ENCODE measurements around the gene ISL2. TPM values are rescaled to one million over a fixed set of nuclear protein-coding genes. Genes with fewer than 3 reads are reported as not detected.

The ISL2 gene
- total RNA-seq, 1 experiment from 2014 or later, result 7.6 TPM

GRCh38 chr15:76366714-76367113, 30.1 kb downstream of the ISL2 start:
- no peak for TF ChIP-seq CTCF (IDR thresholded peaks at IDR 0.05; ENCODE audit: unreplicated experiment)
- no TSS peak for BruUV-seq (replicated peaks)
- Mint-ChIP-seq H3K27me3 (ENCODE audit: unreplicated experiment) (no peaks in the 10 kb centered on the region), H3K36me3 (ENCODE audit: insufficient read depth, unreplicated experiment) (no peaks in the 10 kb centered on the region), H3K9me3 (ENCODE audit: low read depth, unreplicated experiment) (no peaks in the 10 kb centered on the region), H3K4me3 (ENCODE audit: low read depth, unreplicated experiment) (no peak overlapping the region), H3K4me1 (ENCODE audit: low read depth, unreplicated experiment) (no peaks in the 10 kb centered on the region), H3K27ac (ENCODE audit: unreplicated experiment) (no peak overlapping the region)
- CTCF ChIA-PET, result no interaction called here
- intact Hi-C loops (cut with micrococcal nuclease; ENCODE audit: unreplicated experiment), result no loop called here
- no peak for DNase-seq

GRCh38 chr15:76368122-76368621, 31.6 kb downstream of the ISL2 start:
- CTCF ChIA-PET, result interaction anchor here (1.0 kb wide), 1 partner anchor 19 kb away, joined by 3 read pairs; no protein-coding TSS in a partner anchor
- no peak for TF ChIP-seq CTCF (IDR thresholded peaks at IDR 0.05; ENCODE audit: unreplicated experiment)
- no peak for DNase-seq
- Mint-ChIP-seq H3K9me3 (ENCODE audit: low read depth, unreplicated experiment) (no peaks in the 10 kb centered on the region), H3K4me3 (ENCODE audit: low read depth, unreplicated experiment) (no peak overlapping the region), H3K27me3 (ENCODE audit: unreplicated experiment) (no peaks in the 10 kb centered on the region), H3K27ac (ENCODE audit: unreplicated experiment) (no peak overlapping the region), H3K4me1 (ENCODE audit: low read depth, unreplicated experiment) (no peaks in the 10 kb centered on the region), H3K36me3 (ENCODE audit: insufficient read depth, unreplicated experiment) (no peaks in the 10 kb centered on the region)
- no TSS peak for BruUV-seq (replicated peaks)
- intact Hi-C loops (cut with micrococcal nuclease; ENCODE audit: unreplicated experiment), result no loop called here

GRCh38 chr15:76376029-76376428, 39.5 kb downstream of the ISL2 start:
- TF ChIP-seq CTCF (IDR thresholded peaks at IDR 0.05; ENCODE audit: unreplicated experiment), result no peak
- H3K27me3 Mint-ChIP-seq (ENCODE audit: unreplicated experiment), result no peaks in the 10 kb centered on the region
- intact Hi-C loops (cut with micrococcal nuclease; ENCODE audit: unreplicated experiment), result no loop called here
- H3K27ac Mint-ChIP-seq (ENCODE audit: unreplicated experiment), result no peak overlapping the region
- H3K9me3 Mint-ChIP-seq (ENCODE audit: low read depth, unreplicated experiment), result no peaks in the 10 kb centered on the region
- no peaks in the 10 kb centered on the region for H3K36me3 Mint-ChIP-seq (ENCODE audit: insufficient read depth, unreplicated experiment)
- CTCF ChIA-PET, result interaction anchor here (0.6 kb wide), 2 partner anchors 39 to 372 kb away, joined by 3 to 5 read pairs; partner anchors contain the start of gene ISL2
- no peak for DNase-seq
- BruUV-seq (replicated peaks), result no TSS peak
- no peaks in the 10 kb centered on the region for H3K4me1 Mint-ChIP-seq (ENCODE audit: low read depth, unreplicated experiment)
- H3K4me3 Mint-ChIP-seq (ENCODE audit: low read depth, unreplicated experiment), result no peak overlapping the region

- Mint-ChIP-seq H3K36me3 (ENCODE audit: insufficient read depth, unreplicated experiment) (no peaks in the 10 kb centered on the region), H3K4me1 (ENCODE audit: low read depth, unreplicated experiment) (no peaks in the 10 kb centered on the region), H3K4me3 (ENCODE audit: low read depth, unreplicated experiment) (no peak overlapping the region), H3K27me3 (ENCODE audit: unreplicated experiment) (no peaks in the 10 kb centered on the region), H3K27ac (ENCODE audit: unreplicated experiment) (no peak overlapping the region), H3K9me3 (ENCODE audit: low read depth, unreplicated experiment) (no peaks in the 10 kb centered on the region)
- intact Hi-C loops (cut with micrococcal nuclease; ENCODE audit: unreplicated experiment), result no loop called here
- DNase-seq, result no peak
- TF ChIP-seq CTCF (IDR thresholded peaks at IDR 0.05; ENCODE audit: unreplicated experiment), result no peak
- CTCF ChIA-PET, result no interaction called here
- no TSS peak for BruUV-seq (replicated peaks)
Observed at GRCh38 chr15:76376816-76377215, 40.2 kb downstream of the ISL2 start.
